Measurements from ENCODE around the gene APBA2. TPM values are rescaled to one million over a fixed set of nuclear protein-coding genes. Genes with fewer than 3 reads are reported as not detected.
"Not testable (repeated sequence)": the region's sequence is repeated elsewhere in the genome, so short reads cannot be mapped to it uniquely, and the experiment has no call there.

The APBA2 gene
- polyA plus RNA-seq, 4 donors, result 0.67 to 3.2 (median 1.8) TPM

DNA sequence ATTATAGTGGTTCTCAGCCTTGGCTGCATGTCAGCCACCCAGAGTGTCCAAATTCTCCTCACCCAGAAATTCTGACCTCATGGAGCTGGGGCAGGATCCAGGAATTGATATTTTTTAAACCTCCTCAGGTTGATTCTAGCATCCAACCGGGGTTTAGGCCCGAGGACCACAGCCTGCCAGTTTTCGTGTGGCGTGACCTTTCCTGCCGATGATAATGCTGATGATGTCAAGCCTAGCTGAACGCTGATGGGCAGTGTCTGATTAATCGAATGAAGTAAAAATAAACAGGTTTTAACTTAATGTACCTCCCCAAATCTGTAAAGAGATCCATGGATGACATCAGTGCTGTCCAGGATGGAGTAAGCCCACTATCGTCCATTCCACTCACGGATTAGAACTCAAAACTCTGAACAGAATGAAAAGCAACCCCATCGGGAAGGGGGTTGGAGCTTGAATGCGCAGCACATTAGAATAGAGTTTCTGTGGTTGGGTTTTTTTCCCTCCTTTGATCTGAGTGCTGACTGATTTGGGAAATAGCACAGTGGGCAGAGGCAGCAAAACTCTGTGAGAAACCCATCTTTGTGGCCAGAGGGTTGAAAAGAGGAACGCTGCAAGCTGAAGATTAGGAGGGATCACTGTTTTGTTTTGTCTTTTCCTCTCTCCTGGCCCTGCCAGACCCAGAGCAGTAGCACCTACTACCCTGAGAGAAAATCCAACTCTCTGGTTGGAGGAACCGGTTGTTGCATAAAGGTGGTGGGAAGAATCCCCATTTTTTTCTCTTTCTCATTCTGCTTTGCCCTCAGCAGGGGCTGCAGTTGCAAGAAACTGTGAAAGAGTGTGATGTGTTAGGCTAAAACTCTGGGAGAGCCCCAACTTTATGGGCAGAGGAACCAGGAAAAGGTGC lies 153.9 kb downstream of the APBA2 start:
- no peaks in the 10 kb centered on the region for H3K27me3 ChIP-seq (ENCODE audit: control insufficient read depth in 3 of 3, insufficient read depth in 3 of 3, low read length in 3 of 3)
- no peaks in the 10 kb centered on the region for H3K36me3 ChIP-seq (ENCODE audit: control insufficient read depth in 3 of 3, insufficient read depth in 2 of 3, low read depth in 1 of 3, low read length in 3 of 3)
- no peaks in the 10 kb centered on the region for H3K9me3 ChIP-seq (ENCODE audit: control insufficient read depth in 2 of 2, insufficient read depth in 1 of 2, low read depth in 1 of 2, low read length in 1 of 2)
- DNase-seq (no peak), FAIRE-seq (no peak)
- H3K27ac ChIP-seq (ENCODE audit: low read depth in 1 of 3, low read length in 2 of 3), result no peak overlapping the region
- H3K4me3 ChIP-seq (ENCODE audit: low read depth in 1 of 3, low read length in 3 of 3), result no peak overlapping the region
- H3K4me1 ChIP-seq (ENCODE audit: control insufficient read depth in 3 of 3, insufficient read depth in 2 of 3, low read depth in 1 of 3, low read length in 2 of 3), result no peaks in the 10 kb centered on the region
- 67 to 74% (median 69%) methylated on average over 13 of the region's 13 CpGs for WGBS, 3 donors

- DNase-seq, result no peak
- 50 to 60% (median 59%) methylated on average over 8 of the region's 8 CpGs for WGBS, 3 donors
These were observed 154.6 kb downstream of the APBA2 start for GRCh38 chr15:29040370-29040751.

DNA sequence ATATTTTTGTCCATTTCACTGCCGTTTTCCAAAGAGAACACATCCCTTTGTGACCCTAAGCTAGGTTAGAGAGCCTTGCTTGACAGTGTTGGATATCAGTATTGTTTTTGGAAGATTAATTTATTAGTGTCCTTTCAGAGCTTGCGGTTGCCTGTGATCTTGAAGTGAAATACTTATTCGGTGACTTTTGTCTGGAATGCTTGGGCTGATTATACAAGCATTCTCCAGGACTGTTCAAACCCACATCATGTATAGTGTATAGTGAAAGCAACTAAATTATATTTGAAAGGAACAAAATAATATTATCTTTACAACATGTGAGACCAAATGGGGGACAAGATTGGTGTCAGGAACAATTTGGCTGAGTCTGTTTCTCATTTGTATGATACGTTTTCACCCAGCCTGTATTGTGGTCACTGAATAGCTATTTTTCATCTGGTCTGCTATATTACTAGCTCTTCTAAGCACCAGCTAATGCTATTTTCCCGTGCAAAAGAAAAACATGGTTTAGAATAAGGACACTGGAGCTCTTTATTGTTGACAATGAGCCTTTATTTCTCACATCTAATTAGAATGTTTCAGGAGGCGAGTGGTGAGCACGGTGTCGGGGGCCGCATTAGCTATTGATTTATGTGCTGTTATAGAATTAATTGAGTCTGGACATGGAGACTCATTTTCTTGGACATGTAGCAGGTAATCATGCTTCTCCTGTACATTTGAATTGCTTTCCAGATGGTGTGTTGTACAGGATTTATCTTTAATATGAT lies 158.1 kb downstream of the APBA2 start:
- 80 to 88% (median 84%) methylated on average over 9 of the region's 9 CpGs for WGBS, 3 donors
- FAIRE-seq, result no peak
- Histone ChIP-seq H3K4me1 (ENCODE audit: control insufficient read depth in 3 of 3, insufficient read depth in 2 of 3, low read depth in 1 of 3, low read length in 2 of 3) (no peaks in the 10 kb centered on the region), H3K36me3 (ENCODE audit: control insufficient read depth in 3 of 3, insufficient read depth in 2 of 3, low read depth in 1 of 3, low read length in 3 of 3) (no peaks in the 10 kb centered on the region), H3K4me3 (ENCODE audit: low read depth in 1 of 3, low read length in 3 of 3) (no peak overlapping the region), H3K27me3 (ENCODE audit: control insufficient read depth in 3 of 3, insufficient read depth in 3 of 3, low read length in 3 of 3) (no peaks in the 10 kb centered on the region), H3K27ac (ENCODE audit: low read depth in 1 of 3, low read length in 2 of 3) (no peak overlapping the region), H3K9me3 (ENCODE audit: control insufficient read depth in 2 of 2, insufficient read depth in 1 of 2, low read depth in 1 of 2, low read length in 1 of 2) (no peaks in the 10 kb centered on the region)
- no peak for DNase-seq

More at GRCh38 chr15:29040370-29040751, 154.6 kb downstream of the APBA2 start:
- Histone ChIP-seq H3K27ac (ENCODE audit: low read depth in 1 of 3, low read length in 2 of 3) (no peak overlapping the region), H3K4me1 (ENCODE audit: control insufficient read depth in 3 of 3, insufficient read depth in 2 of 3, low read depth in 1 of 3, low read length in 2 of 3) (no peaks in the 10 kb centered on the region), H3K36me3 (ENCODE audit: control insufficient read depth in 3 of 3, insufficient read depth in 2 of 3, low read depth in 1 of 3, low read length in 3 of 3) (no peaks in the 10 kb centered on the region), H3K9me3 (ENCODE audit: control insufficient read depth in 2 of 2, insufficient read depth in 1 of 2, low read depth in 1 of 2, low read length in 1 of 2) (no peaks in the 10 kb centered on the region), H3K4me3 (ENCODE audit: low read depth in 1 of 3, low read length in 3 of 3) (no peak overlapping the region), H3K27me3 (ENCODE audit: control insufficient read depth in 3 of 3, insufficient read depth in 3 of 3, low read length in 3 of 3) (no peaks in the 10 kb centered on the region)
- FAIRE-seq, result no peak

DNA sequence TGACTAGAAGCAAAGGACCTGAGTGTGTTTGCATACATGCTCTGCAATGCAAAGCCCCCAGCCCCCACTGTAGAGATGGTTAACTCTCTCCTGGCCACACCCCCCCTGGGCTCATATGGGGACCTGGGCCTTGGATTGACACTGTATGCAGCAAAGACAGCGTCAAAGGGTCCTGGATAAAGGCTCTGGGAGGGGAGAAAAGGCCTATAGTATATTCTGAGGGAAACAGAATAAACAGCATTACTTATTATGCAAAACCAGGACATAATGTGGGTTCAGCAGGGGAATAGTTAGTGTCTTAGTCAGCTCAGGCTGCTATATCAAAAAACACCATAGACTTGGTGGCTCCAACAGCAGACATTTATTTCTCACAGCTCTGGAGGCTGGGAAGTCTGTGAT lies 158.7 kb downstream of the APBA2 start:
- H3K27me3 ChIP-seq (ENCODE audit: control insufficient read depth in 3 of 3, insufficient read depth in 3 of 3, low read length in 3 of 3), result no peaks in the 10 kb centered on the region
- no peaks in the 10 kb centered on the region for H3K4me1 ChIP-seq (ENCODE audit: control insufficient read depth in 3 of 3, insufficient read depth in 2 of 3, low read depth in 1 of 3, low read length in 2 of 3)
- FAIRE-seq (no peak), DNase-seq (no peak)
- H3K4me3 ChIP-seq (ENCODE audit: low read depth in 1 of 3, low read length in 3 of 3), result no peak overlapping the region
- 63 to 87% (median 81%) methylated on average over 1 of the region's 1 CpG for WGBS, 3 donors
- H3K27ac ChIP-seq (ENCODE audit: low read depth in 1 of 3, low read length in 2 of 3), result no peak overlapping the region
- no peaks in the 10 kb centered on the region for H3K9me3 ChIP-seq (ENCODE audit: control insufficient read depth in 2 of 2, insufficient read depth in 1 of 2, low read depth in 1 of 2, low read length in 1 of 2)
- H3K36me3 ChIP-seq (ENCODE audit: control insufficient read depth in 3 of 3, insufficient read depth in 2 of 3, low read depth in 1 of 3, low read length in 3 of 3), result no peaks in the 10 kb centered on the region

- DNase-seq; H3K4me3 ChIP-seq (ENCODE audit: low read depth in 1 of 3, low read length in 3 of 3); H3K4me1 ChIP-seq (ENCODE audit: control insufficient read depth in 3 of 3, insufficient read depth in 2 of 3, low read depth in 1 of 3, low read length in 2 of 3); H3K27ac ChIP-seq (ENCODE audit: low read depth in 1 of 3, low read length in 2 of 3); FAIRE-seq; H3K27me3 ChIP-seq (ENCODE audit: control insufficient read depth in 3 of 3, insufficient read depth in 3 of 3, low read length in 3 of 3); H3K9me3 ChIP-seq (ENCODE audit: control insufficient read depth in 2 of 2, insufficient read depth in 1 of 2, low read depth in 1 of 2, low read length in 1 of 2); H3K36me3 ChIP-seq (ENCODE audit: control insufficient read depth in 3 of 3, insufficient read depth in 2 of 3, low read depth in 1 of 3, low read length in 3 of 3): not testable (repeated sequence)
- 86 to 93% (median 91%) methylated on average over 7 of the region's 7 CpGs for WGBS, 3 donors
These were observed 159.4 kb downstream of the APBA2 start for GRCh38 chr15:29045161-29045560.

DNA sequence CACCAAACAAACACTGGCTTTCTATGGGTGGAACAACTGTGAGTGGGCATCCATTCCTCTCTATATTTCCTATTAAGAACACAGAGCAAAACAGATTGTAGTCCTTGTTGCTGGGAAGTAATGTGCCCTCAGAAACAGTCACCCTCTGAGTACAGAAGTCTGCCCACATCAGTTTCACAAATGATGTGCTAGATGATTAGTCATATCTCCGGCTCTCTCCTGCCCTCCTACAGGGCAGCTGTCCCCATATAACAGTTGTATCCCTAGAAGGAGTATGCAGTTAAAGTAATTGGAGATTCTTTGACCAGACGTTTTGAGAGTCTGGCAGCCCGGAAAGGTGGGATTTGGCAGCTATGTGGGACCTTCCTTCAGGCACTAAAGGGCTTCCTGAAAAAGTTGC lies 159.9 kb downstream of the APBA2 start:
- FAIRE-seq, result no peak

DNA sequence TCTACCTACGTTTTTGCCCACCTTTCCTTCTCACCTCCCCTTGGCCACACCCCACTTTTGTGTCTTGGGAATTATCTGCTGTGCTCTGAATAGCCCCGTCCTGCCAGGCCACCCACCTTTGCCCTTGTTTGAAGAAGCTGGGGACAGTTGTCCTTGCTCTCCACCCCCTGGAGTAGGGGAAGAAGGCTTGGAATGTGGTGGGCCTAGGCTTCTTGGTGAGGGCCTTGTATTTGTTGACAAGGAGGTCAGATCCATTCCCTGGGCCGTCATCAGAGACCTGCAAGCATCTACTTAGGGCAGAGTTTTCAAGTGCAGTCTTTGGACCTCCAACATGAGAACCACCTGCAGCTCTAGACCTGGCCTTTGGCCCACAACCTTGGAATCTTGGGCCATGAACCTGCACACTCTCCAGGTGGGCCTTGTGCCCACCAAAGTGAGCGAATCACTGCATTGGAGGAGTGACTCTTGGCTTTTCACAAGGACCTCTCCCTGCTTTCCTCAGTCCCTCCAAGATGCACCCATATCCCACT lies 160.6 kb downstream of the APBA2 start:
- Histone ChIP-seq H3K27me3 (ENCODE audit: control insufficient read depth in 3 of 3, insufficient read depth in 3 of 3, low read length in 3 of 3) (no peaks in the 10 kb centered on the region), H3K9me3 (ENCODE audit: control insufficient read depth in 2 of 2, insufficient read depth in 1 of 2, low read depth in 1 of 2, low read length in 1 of 2) (no peaks in the 10 kb centered on the region), H3K27ac (ENCODE audit: low read depth in 1 of 3, low read length in 2 of 3) (no peak overlapping the region), H3K4me3 (ENCODE audit: low read depth in 1 of 3, low read length in 3 of 3) (no peak overlapping the region), H3K36me3 (ENCODE audit: control insufficient read depth in 3 of 3, insufficient read depth in 2 of 3, low read depth in 1 of 3, low read length in 3 of 3) (no peaks in the 10 kb centered on the region), H3K4me1 (ENCODE audit: control insufficient read depth in 3 of 3, insufficient read depth in 2 of 3, low read depth in 1 of 3, low read length in 2 of 3) (no peaks in the 10 kb centered on the region)
- WGBS, 3 donors, result 46 to 70% (median 58%) methylated on average over 4 of the region's 4 CpGs
- DNase-seq (no peak), FAIRE-seq (no peak)

More for the DNA sequence above, 159.9 kb downstream of the APBA2 start:
- Histone ChIP-seq H3K4me3 (ENCODE audit: low read depth in 1 of 3, low read length in 3 of 3) (no peak overlapping the region), H3K36me3 (ENCODE audit: control insufficient read depth in 3 of 3, insufficient read depth in 2 of 3, low read depth in 1 of 3, low read length in 3 of 3) (no peaks in the 10 kb centered on the region), H3K27me3 (ENCODE audit: control insufficient read depth in 3 of 3, insufficient read depth in 3 of 3, low read length in 3 of 3) (no peaks in the 10 kb centered on the region), H3K27ac (ENCODE audit: low read depth in 1 of 3, low read length in 2 of 3) (no peak overlapping the region), H3K9me3 (ENCODE audit: control insufficient read depth in 2 of 2, insufficient read depth in 1 of 2, low read depth in 1 of 2, low read length in 1 of 2) (no peaks in the 10 kb centered on the region), H3K4me1 (ENCODE audit: control insufficient read depth in 3 of 3, insufficient read depth in 2 of 3, low read depth in 1 of 3, low read length in 2 of 3) (no peaks in the 10 kb centered on the region)
- 60 to 66% (median 61%) methylated on average over 3 of the region's 3 CpGs for WGBS, 3 donors
- no peak for DNase-seq

- WGBS, 3 donors, result 88 to 94% (median 88%) methylated on average over 5 of the region's 5 CpGs
- no peak for FAIRE-seq
These were observed 161.2 kb downstream of the APBA2 start for GRCh38 chr15:29046977-29047376.

More at GRCh38 chr15:29046977-29047376, 161.2 kb downstream of the APBA2 start:
- Histone ChIP-seq H3K27me3 (ENCODE audit: control insufficient read depth in 3 of 3, insufficient read depth in 3 of 3, low read length in 3 of 3) (no peaks in the 10 kb centered on the region), H3K36me3 (ENCODE audit: control insufficient read depth in 3 of 3, insufficient read depth in 2 of 3, low read depth in 1 of 3, low read length in 3 of 3) (no peaks in the 10 kb centered on the region), H3K9me3 (ENCODE audit: control insufficient read depth in 2 of 2, insufficient read depth in 1 of 2, low read depth in 1 of 2, low read length in 1 of 2) (no peaks in the 10 kb centered on the region), H3K4me3 (ENCODE audit: low read depth in 1 of 3, low read length in 3 of 3) (no peak overlapping the region), H3K4me1 (ENCODE audit: control insufficient read depth in 3 of 3, insufficient read depth in 2 of 3, low read depth in 1 of 3, low read length in 2 of 3) (no peaks in the 10 kb centered on the region), H3K27ac (ENCODE audit: low read depth in 1 of 3, low read length in 2 of 3) (no peak overlapping the region)
- no peak for DNase-seq

Measured in small intestine (tissue), 7 donors.